Activated B cell treated with CpG ODN at 0.5 μM for 24 hours (primary cell): ENCODE results near the gene GPN3. TPM values are rescaled to one million over a fixed set of nuclear protein-coding genes. Genes with fewer than 3 reads are reported as not detected.

Experiments used
- ATAC-seq: fragments of 200-7000 bp; cut with Tn5 transposase; one replicate; pipeline ENCODE4 v1.10.0; 2021; ENCODE audit warnings: low read depth, mild to moderate bottlenecking, moderate library complexity
- CTCF ChIA-PET: fragments of 350-600 bp; sonication (Branson Sonifier 250); formaldehyde crosslinking; loops from one replicate; lab custom pipeline; 2021; ENCODE audit warnings: antibody characterized with exemption; lab: Charles Lee
- POLR2A ChIA-PET: fragments of 350-600 bp; sonication (Branson Sonifier 250); formaldehyde crosslinking; loops from one replicate; lab custom pipeline; 2021; ENCODE audit warnings: antibody characterized with exemption; lab: Charles Lee
- DNase-seq: peaks from one replicate; pipeline ENCODE4 v3.0.0; 2022
- H3K27ac Mint-ChIP-seq: one replicate; pipeline ENCODE4 v1.8.0; 2020; ENCODE audit warnings: mixed read lengths
- H3K27me3 Mint-ChIP-seq: one replicate; pipeline ENCODE4 v1.8.0; 2021; ENCODE audit warnings: mixed read lengths
- H3K36me3 Mint-ChIP-seq: one replicate; pipeline ENCODE4 v1.8.0; 2021; ENCODE audit warnings: low read depth, mixed read lengths
- H3K4me1 Mint-ChIP-seq: one replicate; pipeline ENCODE4 v1.8.0; 2021; ENCODE audit warnings: mixed read lengths
- H3K4me3 Mint-ChIP-seq: one replicate; pipeline ENCODE4 v1.8.0; 2020; ENCODE audit warnings: mild to moderate bottlenecking, mixed read lengths
- H3K9me3 Mint-ChIP-seq: one replicate; pipeline ENCODE4 v1.8.0; 2020; ENCODE audit warnings: mixed read lengths
- intact Hi-C: fragments of 100-400 bp; cut with micrococcal nuclease; formaldehyde crosslinking; loops from one replicate; pipeline ENCODE4 v1.15.1; 2024
- total RNA-seq: library from RNA; stranded (reverse); gene quantifications from 2 replicates; pipeline ENCODE4 v1.2.3, GENCODE V29; 2022
- TF ChIP-seq, protein P1 (sequence below): fragments of 200-600 bp; IDR thresholded peaks from one replicate; pipeline ENCODE4 v1.8.0; 2022; ENCODE audit warnings: antibody characterized with exemption, mild to moderate bottlenecking

GPN3 gene
- total RNA-seq, 1 donor from 2014 or later: 17.0 TPM

DNA sequence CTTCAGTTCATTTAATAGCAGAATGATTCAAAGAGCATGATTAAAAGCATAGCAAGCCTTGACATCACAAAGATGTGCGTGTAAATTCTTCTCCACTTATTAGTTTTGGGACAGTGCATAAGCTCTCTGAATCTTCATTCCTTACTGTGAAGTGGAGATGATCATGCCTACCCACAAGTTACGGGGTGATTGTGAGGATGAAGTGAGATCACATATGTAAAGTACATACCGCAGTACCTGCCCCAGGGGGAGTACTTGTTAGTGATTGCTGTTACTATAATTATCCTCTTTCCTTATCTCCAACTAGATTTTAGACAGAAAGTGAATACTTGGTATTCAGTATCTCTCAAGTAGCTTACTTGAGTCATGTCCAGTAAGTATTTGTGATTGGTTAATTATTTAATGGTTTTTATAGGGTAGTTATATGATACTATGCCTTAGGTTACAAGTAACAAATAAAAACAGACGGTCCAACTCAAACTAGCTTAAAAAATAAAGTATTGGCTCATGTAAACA lies 40.1 kb upstream of the GPN3 start:
- POLR2A ChIA-PET: no interaction called here
- TF ChIP-seq, protein P1, sequence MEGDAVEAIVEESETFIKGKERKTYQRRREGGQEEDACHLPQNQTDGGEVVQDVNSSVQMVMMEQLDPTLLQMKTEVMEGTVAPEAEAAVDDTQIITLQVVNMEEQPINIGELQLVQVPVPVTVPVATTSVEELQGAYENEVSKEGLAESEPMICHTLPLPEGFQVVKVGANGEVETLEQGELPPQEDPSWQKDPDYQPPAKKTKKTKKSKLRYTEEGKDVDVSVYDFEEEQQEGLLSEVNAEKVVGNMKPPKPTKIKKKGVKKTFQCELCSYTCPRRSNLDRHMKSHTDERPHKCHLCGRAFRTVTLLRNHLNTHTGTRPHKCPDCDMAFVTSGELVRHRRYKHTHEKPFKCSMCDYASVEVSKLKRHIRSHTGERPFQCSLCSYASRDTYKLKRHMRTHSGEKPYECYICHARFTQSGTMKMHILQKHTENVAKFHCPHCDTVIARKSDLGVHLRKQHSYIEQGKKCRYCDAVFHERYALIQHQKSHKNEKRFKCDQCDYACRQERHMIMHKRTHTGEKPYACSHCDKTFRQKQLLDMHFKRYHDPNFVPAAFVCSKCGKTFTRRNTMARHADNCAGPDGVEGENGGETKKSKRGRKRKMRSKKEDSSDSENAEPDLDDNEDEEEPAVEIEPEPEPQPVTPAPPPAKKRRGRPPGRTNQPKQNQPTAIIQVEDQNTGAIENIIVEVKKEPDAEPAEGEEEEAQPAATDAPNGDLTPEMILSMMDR: no peak
- Mint-ChIP-seq H3K36me3 (no peaks in the 10 kb centered on the region), H3K4me1 (peaks cover 2% of the 10 kb centered on the region), H3K4me3 (no peak overlapping the region), H3K9me3 (no peaks in the 10 kb centered on the region), H3K27me3 (no peaks in the 10 kb centered on the region), H3K27ac (no peak overlapping the region)
- DNase-seq (no peak), ATAC-seq (no peak)
- CTCF ChIA-PET: interaction anchor here (1.2 to 3.0 kb wide), 3 partner anchors 40 to 92 kb away, joined by 3 to 20 read pairs (median 3); partner anchors contain the start of genes ARPC3, FAM216A and GPN3
- intact Hi-C loops: no loop called here

DNA sequence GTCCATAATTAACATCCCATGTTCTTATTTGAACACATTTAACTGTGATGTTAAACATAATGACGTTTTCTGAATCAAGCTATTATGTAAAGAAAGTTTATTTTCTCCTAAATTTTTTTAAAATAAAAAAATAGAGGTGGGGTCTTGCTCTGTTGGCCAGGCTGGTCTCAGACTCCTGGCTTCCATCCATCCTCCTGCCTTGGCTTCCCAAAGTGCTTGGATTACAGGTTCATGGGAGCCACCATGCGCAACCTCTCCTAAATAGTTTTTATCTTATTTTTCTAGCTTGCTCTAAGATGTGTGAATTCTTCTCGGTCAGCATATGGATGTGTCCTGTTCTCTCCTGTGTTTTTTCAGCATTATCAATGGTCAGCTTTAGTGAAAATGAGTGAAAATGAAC lies 37.3 kb upstream of the GPN3 start:
- TF ChIP-seq, protein P1: no peak
- Mint-ChIP-seq H3K36me3 (peaks cover 7% of the 10 kb centered on the region), H3K27ac (no peak overlapping the region), H3K27me3 (no peaks in the 10 kb centered on the region), H3K4me3 (no peak overlapping the region), H3K9me3 (no peaks in the 10 kb centered on the region), H3K4me1 (peaks cover 22% of the 10 kb centered on the region)
- no peak for DNase-seq
- intact Hi-C loops: no loop called here
- CTCF ChIA-PET: interaction anchor here (0.8 kb wide), 1 partner anchor 96 kb away, joined by 4 read pairs; no protein-coding TSS in a partner anchor
- ATAC-seq: no peak
- POLR2A ChIA-PET: interaction anchor here (0.6 kb wide), 1 partner anchor 58 kb away, joined by 5 read pairs; no protein-coding TSS in a partner anchor

DNA sequence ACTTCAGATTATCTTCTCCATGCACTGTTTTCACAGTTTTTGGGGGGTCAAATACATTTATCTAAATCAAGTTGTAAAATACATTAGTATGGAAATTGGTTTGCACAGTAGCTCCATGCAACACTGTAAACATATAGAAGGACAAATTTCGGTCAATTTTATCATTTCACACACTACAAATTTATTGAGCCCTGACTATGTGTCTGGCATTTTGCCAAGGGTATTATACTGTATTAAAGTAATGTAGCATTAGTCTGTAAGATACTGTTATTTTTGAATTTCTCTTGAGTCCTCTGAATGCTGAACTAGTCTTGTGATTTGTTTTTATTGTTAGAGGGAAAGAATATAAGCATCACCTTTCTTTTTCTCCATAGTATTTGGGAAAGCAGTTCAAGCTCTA lies 35.4 kb upstream of the GPN3 start:
- no peak for ATAC-seq
- ChIA-PET CTCF (interaction anchor here (0.9 to 3.1 kb wide), 4 partner anchors 35 to 99 kb away, joined by 3 to 14 read pairs (median 5); partner anchors contain the start of genes ARPC3, FAM216A and GPN3), POLR2A (interaction anchor here (1.0 to 1.9 kb wide), 2 partner anchors 36 to 54 kb away, joined by 5 to 6 read pairs; partner anchors contain the start of genes ARPC3 and GPN3)
- no peak overlapping the region for H3K4me3 Mint-ChIP-seq
- H3K27me3 Mint-ChIP-seq: no peaks in the 10 kb centered on the region
- H3K9me3 Mint-ChIP-seq: no peaks in the 10 kb centered on the region
- peaks cover 13% of the 10 kb centered on the region for H3K36me3 Mint-ChIP-seq
- H3K27ac Mint-ChIP-seq: no peak overlapping the region
- no peak for DNase-seq
- intact Hi-C loops: no loop called here
- TF ChIP-seq, protein P1: no peak
- H3K4me1 Mint-ChIP-seq: peaks cover 36% of the 10 kb centered on the region

DNA sequence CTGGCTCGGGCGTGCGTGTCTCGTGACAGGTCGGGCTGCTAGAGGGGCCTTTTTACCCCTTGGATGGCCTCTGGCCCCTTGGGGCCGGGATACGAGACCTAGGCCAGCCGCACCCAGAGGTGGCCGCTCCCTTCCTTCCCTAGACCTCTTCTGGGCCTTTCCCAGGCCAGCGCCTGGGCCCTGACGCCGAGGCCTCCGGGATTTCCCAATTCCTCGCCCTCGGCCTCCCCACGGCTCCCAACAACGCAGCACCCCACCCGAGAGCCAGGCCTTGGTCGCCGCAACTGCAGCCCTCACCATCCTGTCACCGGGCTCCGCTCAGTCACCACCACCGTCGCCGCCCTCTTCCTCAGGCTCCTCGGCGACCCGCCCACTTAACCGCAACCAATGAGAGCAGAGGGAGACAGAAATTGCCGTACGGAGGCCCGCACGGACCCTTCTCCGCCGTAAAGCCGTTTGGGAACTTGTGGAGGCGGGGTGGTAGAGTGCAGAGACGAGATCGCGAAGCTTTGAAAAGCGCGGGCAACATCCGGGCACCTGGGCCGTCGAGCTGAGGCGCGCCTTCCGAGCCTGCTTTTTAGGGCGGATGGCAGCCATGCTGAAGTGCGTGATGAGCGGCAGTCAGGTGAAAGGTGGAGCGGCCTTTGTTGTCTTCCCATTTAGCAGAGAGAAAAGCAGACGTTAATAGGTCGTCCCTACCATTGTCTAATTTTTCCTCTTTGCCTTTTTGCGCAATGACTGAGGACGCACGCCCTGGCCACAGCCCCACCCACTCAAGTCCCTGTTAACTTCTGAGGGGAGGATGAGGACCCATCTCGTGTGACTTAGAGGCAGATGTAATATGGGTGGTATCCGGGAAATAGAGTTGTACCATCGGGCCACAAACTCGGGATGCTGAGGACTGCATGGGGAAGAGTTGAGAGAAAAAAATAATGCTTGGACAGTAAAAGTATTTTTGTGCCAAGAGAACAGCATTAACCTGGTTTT lies 34.0 kb upstream of the GPN3 start, which contains the start of the genes RAD9B and VPS29:
Gene RAD9B, plus strand, starts transcription at position 580 of the 987 bp plus-strand sequence. Its CDS starts 7 bp downstream, at position 587.
Gene VPS29, minus strand, starts transcription at position 360 of the 987 bp plus-strand sequence. Its CDS starts 60 bp downstream, at position 300.
- peak within 1 kb of the TSS; percentile 99 for H3K4me3 Mint-ChIP-seq
- no peaks in the 10 kb centered on the region for H3K9me3 Mint-ChIP-seq
- DNase-seq: peak; percentile 95
- TF ChIP-seq, protein P1: no peak
- H3K36me3 Mint-ChIP-seq: peaks cover 15% of the 10 kb centered on the region
- H3K27me3 Mint-ChIP-seq: no peaks in the 10 kb centered on the region
- intact Hi-C loops: loop anchor here (1.0 kb wide), 7 partner anchors 34 to 454 kb away; partner anchors contain the start of genes ANAPC7, ARPC3, ATP2A2 and C12orf76
- ATAC-seq: peak; percentile 95
- peak within 1 kb of the TSS; percentile 96 for H3K27ac Mint-ChIP-seq
- POLR2A ChIA-PET: interaction anchor here (0.6 to 3.2 kb wide), 15 partner anchors 29 to 1025 kb away, joined by 3 to 41 read pairs (median 4); partner anchors contain the start of genes ARPC3, FAM216A, GPN3 and KCTD10
- H3K4me1 Mint-ChIP-seq: peaks cover 36% of the 10 kb centered on the region
- CTCF ChIA-PET: interaction anchor here (1.0 to 3.2 kb wide), 6 partner anchors 34 to 386 kb away, joined by 3 to 16 read pairs (median 4); partner anchors contain the start of genes ARPC3, FAM216A and GPN3
